Heart left ventricle (tissue), 13 donors: ENCODE data around the gene TANGO6.

Source experiments
- CTCF ChIP-seq, 12 donors: fragments of 200-600 bp; sonication (generic) in 4 of 12; IDR thresholded peaks; one replicate each; pipeline versions ENCODE4 v1.5.0 to v1.8.0; 2018 to 2022; ENCODE audit warnings: antibody characterized with exemption in 12 of 12, mild to moderate bottlenecking in 5 of 12
- POLR2A ChIP-seq, 2 donors: fragments of 450-650 bp; IDR thresholded peaks; one replicate each; pipeline ENCODE4 v1.6.1; 2017; ENCODE audit warnings: antibody characterized with exemption in 2 of 2, mild to moderate bottlenecking in 2 of 2, moderate library complexity in 2 of 2
- donor health status: ischemic (EF 13 %, LVEDD 7.1; RV severe dilation, severe dysfunction).
- donor health status: DM: no; HTN: yes; CAD: no.
- donor health status: DM: no; HTN: no; CAD: no.
- donor health status: ischemic (EF 25% LVEDD 6.9; RV normal size, moderate dysfunction).
- donor health status: ischemic (EF 25% LVEDD 5.7; RV mildly dilated, moderate dysfunction).
- donor health status: ischemic (EF 35%, LVEDD 5.7; RV mildly dilated, moderate dysfunction).
- donor health status: nonischemic (EF 11% LVEDD 7.7; RV severe dilation, severe dysfunction).
- donor health status: DM: yes; HTN: yes; CAD: no.
- donor health status: PGD.
- donor health status: ischemic (EF 29% LVEDD 5.4; RV normal size, mild dysfunction).
- donor health status: nonischemic (EF 23%, LVEDD 6.1; RV moderate dilation, normal function).

- TF ChIP-seq CTCF (IDR thresholded peaks at IDR 0.05) (no peak), POLR2A (IDR thresholded peaks at IDR 0.05) (no peak)
Observed at GRCh38 chr16:69005641-69006355, 162.5 kb downstream of the TANGO6 start.
